ENCODE measurements around the gene TTC33. TPM values are rescaled to one million over a fixed set of nuclear protein-coding genes. Genes with fewer than 3 reads are reported as not detected.

The TTC33 gene
- total and polyA plus RNA-seq, 10 donors, result 4.3 to 17.9 (median 13.7) TPM

DNA sequence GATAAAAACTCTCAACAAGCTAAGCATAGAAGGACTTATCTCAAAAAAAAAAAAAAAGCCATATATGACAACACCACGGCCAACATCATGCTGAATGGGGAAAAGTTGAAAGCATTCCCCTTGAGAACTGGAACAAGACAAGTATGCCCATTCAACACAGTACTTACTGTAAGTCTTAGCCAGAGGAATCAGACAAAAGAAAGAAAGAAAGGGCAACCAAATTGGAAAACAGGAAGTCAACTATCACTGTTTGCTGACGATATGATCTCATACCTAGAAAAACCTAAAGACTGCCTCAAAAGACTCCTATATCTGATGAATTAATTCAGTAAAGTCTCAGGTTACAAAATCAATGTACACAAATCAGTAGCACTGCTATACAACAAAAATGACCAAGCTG is 100.6 kb downstream of the TTC33 start:
- peaks cover 0 to 43% (median 13%) of the 10 kb centered on the region in 6 donors for H3K4me1 ChIP-seq
- no peaks in the 10 kb centered on the region for H3K36me3 ChIP-seq
- TF ChIP-seq POLR2A (IDR thresholded peaks at IDR 0.05) (no peak), POLR2AphosphoS5 (IDR thresholded peaks at IDR 0.05) (no peak)
- TF ChIP-seq, protein P1, sequence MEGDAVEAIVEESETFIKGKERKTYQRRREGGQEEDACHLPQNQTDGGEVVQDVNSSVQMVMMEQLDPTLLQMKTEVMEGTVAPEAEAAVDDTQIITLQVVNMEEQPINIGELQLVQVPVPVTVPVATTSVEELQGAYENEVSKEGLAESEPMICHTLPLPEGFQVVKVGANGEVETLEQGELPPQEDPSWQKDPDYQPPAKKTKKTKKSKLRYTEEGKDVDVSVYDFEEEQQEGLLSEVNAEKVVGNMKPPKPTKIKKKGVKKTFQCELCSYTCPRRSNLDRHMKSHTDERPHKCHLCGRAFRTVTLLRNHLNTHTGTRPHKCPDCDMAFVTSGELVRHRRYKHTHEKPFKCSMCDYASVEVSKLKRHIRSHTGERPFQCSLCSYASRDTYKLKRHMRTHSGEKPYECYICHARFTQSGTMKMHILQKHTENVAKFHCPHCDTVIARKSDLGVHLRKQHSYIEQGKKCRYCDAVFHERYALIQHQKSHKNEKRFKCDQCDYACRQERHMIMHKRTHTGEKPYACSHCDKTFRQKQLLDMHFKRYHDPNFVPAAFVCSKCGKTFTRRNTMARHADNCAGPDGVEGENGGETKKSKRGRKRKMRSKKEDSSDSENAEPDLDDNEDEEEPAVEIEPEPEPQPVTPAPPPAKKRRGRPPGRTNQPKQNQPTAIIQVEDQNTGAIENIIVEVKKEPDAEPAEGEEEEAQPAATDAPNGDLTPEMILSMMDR (IDR thresholded peaks at IDR 0.05 in 8 of 11, conservative IDR thresholded peaks at IDR 0.05 in 3 of 11), result no peak
- H3K27me3 ChIP-seq (replicated peaks in 1 of 7), result no peaks in the 10 kb centered on the region
- no peak for DNase-seq
- intact Hi-C loops (cut with DNase I; ENCODE audit: low total_unique reads), result no loop called here
- 15 to 56% (median 41%) methylated on average over 2 of the region's 2 CpGs for WGBS, 5 donors
- H3K4me3 ChIP-seq, result no peak overlapping the region
- H3K27ac ChIP-seq, result peak overlapping the region in 5 of 8 donors; percentile 0 to 71 (median 26)
- no peaks in the 10 kb centered on the region for H3K9me3 ChIP-seq

DNA sequence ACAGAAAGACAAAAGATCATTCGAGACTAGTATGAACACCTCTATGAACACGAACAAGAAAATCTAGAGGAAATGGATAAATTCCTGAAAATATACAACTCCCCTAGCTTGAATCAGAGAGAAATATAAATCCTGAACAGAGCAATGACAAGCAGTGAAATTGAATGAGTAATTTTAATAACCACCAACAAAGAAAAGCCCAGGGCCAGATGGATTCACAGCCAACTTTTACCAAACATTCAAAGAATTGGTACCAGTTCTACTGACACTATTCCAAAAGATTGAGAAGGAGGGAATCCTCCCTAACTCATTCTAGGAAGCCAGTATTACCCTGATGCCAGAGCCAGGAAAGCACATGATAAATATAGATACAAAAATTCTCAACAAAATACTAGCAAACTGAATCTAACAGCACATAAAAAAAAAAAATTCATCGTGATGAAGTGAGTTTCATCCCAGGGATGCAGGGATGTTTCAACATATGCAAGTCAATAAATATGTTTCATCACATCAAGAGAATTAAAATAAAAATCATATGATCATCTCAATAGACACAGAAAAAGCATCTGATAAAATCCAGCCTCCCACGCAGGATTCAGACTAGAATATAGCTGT is 101.3 kb downstream of the TTC33 start:
- H3K36me3 ChIP-seq, result no peaks in the 10 kb centered on the region
- TF ChIP-seq POLR2AphosphoS5 (IDR thresholded peaks at IDR 0.05), result no peak
- TF ChIP-seq, protein P1 (IDR thresholded peaks at IDR 0.05 in 8 of 11, conservative IDR thresholded peaks at IDR 0.05 in 3 of 11), result no peak
- intact Hi-C loops (cut with DNase I; ENCODE audit: low total_unique reads), result no loop called here
- H3K27ac ChIP-seq, result peak overlapping the region in 4 of 8 donors; percentile 3 to 71 (median 42)
- H3K9me3 ChIP-seq, result no peaks in the 10 kb centered on the region
- H3K4me1 ChIP-seq, result peaks cover 0 to 49% (median 13%) of the 10 kb centered on the region in 6 donors
- no peak overlapping the region for H3K4me3 ChIP-seq
- no peak for DNase-seq
- no peaks in the 10 kb centered on the region for H3K27me3 ChIP-seq (replicated peaks in 1 of 7)
- WGBS, 5 donors, result 72 to 81% (median 75%) methylated on average over 4 of the region's 4 CpGs

DNA sequence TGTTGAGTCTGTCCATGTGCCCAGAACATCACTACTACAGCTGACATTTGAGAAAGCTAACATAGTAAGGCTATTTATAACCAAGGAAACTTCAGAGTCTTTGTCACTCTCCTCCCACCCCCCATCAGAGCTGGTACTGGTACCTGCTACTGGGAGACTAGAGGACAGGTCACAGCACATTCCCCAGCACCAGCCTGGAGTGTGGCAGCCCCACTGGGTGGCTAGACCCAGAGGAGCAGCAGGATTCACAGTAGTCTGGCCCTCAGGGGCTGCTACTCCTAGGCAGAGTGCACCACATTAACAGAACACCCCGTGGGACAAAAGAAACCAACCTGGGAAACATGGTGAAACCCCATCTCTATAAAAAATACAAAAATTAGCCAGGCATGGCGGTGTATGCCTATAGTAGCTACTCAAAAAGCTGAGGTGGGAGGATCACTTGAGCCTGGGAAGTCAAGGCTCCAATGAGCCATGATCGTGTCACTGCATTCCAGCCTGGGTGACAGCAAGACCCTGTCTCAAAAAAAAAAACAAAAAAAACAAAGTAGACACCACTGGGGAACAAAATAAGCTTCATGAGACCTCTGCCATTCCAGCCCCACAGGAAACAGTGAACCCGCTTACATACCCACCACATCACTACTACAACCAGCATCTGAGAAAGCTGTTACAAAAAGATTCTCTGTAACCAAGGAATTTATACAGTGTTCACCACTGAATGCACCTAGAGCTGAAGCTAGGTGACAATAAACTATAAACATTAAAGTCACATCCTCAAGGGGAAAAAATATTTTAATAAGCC is 102.3 kb downstream of the TTC33 start:
- no peak for DNase-seq
- Histone ChIP-seq H3K27me3 (replicated peaks in 1 of 7) (no peaks in the 10 kb centered on the region), H3K4me1 (peaks cover 0 to 60% (median 13%) of the 10 kb centered on the region in 6 donors), H3K27ac (peak overlapping the region in 5 of 8 donors; percentile 22 to 71 (median 31)), H3K4me3 (no peak overlapping the region), H3K9me3 (no peaks in the 10 kb centered on the region), H3K36me3 (no peaks in the 10 kb centered on the region)
- intact Hi-C loops (cut with DNase I; ENCODE audit: low total_unique reads), result no loop called here
- 47 to 73% (median 63%) methylated on average over 4 of the region's 4 CpGs for WGBS, 5 donors
- no peak for TF ChIP-seq POLR2AphosphoS5 (IDR thresholded peaks at IDR 0.05)
- TF ChIP-seq, protein P1 (IDR thresholded peaks at IDR 0.05 in 8 of 11, conservative IDR thresholded peaks at IDR 0.05 in 3 of 11), result no peak
- no peak for TF ChIP-seq POLR2A (IDR thresholded peaks at IDR 0.05)

All from spleen (tissue), 11 donors.